Neural progenitor cell (in vitro differentiated cells): ENCODE measurements around the gene EBP. TPM values are rescaled to one million over a fixed set of nuclear protein-coding genes. Genes with fewer than 3 reads are reported as not detected.
A peak's percentile ranks its signal among the peaks of the same experiment; 100 is the strongest.
"Not testable (repeated sequence)": the region's sequence is repeated elsewhere in the genome, so short reads cannot be mapped to it uniquely, and the experiment has no call there.

Source experiments
- DNase-seq: peaks from one replicate; pipeline ENCODE4 v3.0.0-alpha.2; 2016; ENCODE audit warnings: low spot score
- H2AFZ ChIP-seq: fragments of 200-600 bp; sonication (generic); replicated peaks from 2 replicates; pipeline ENCODE4 v1.6.1; 2016; ENCODE audit warnings: antibody characterized with exemption
- H3F3A ChIP-seq: fragments of 200-600 bp; sonication (generic); 2 replicates; pipeline ENCODE4 v1.6.1; 2016; ENCODE audit warnings: antibody characterized with exemption, low read depth
- H3K27ac ChIP-seq: fragments of 200-600 bp; sonication (generic); 2 replicates; pipeline ENCODE4 v1.5.1; 2016; ENCODE audit warnings: mild to moderate bottlenecking
- H3K27me3 ChIP-seq: fragments of 200-600 bp; sonication (generic); 2 replicates; pipeline ENCODE4 v1.6.1; 2016; ENCODE audit warnings: mild to moderate bottlenecking, moderate library complexity
- H3K36me3 ChIP-seq: fragments of 200-600 bp; sonication (generic); 2 replicates; pipeline ENCODE4 v1.5.1; 2016
- H3K4me1 ChIP-seq: fragments of 200-600 bp; sonication (generic); 2 replicates; pipeline ENCODE4 v1.6.1; 2016; ENCODE audit warnings: mixed run types
- H3K4me2 ChIP-seq: fragments of 200-600 bp; sonication (generic); 2 replicates; pipeline ENCODE4 v1.6.1; 2016
- H3K4me3 ChIP-seq: fragments of 200-600 bp; sonication (generic); 2 replicates; pipeline ENCODE4 v1.5.1; 2016
- H3K79me2 ChIP-seq: fragments of 200-600 bp; sonication (generic); 2 replicates; pipeline ENCODE4 v1.6.1; 2016; ENCODE audit warnings: low read depth
- H3K9ac ChIP-seq: fragments of 200-600 bp; sonication (generic); 2 replicates; pipeline ENCODE4 v1.6.1; 2016
- H3K9me3 ChIP-seq: fragments of 200-600 bp; sonication (generic); 2 replicates; pipeline ENCODE4 v1.5.1; 2016; ENCODE audit warnings: low read depth
- H4K20me1 ChIP-seq: fragments of 200-600 bp; sonication (generic); 2 replicates; pipeline ENCODE4 v1.6.1; 2016; ENCODE audit warnings: low read depth
- H3K27ac Mint-ChIP-seq: 3 replicates; pipeline ENCODE4 v1.8.0; 2021; ENCODE audit warnings: mixed read lengths
- H3K27me3 Mint-ChIP-seq: 2 replicates; pipeline ENCODE4 v1.8.0; 2022; ENCODE audit warnings: low read depth, mild to moderate bottlenecking, inconsistent platforms, moderate library complexity, mixed read lengths; ENCODE audit not compliant: insufficient read depth
- H3K36me3 Mint-ChIP-seq: 3 replicates; pipeline ENCODE4 v1.8.0; 2021; ENCODE audit warnings: mixed read lengths
- H3K4me1 Mint-ChIP-seq: 3 replicates; pipeline ENCODE4 v1.8.0; 2021; ENCODE audit warnings: mixed read lengths
- H3K4me3 Mint-ChIP-seq: 3 replicates; pipeline ENCODE4 v1.8.0; 2021; ENCODE audit warnings: mild to moderate bottlenecking, moderate library complexity, mixed read lengths
- H3K9me3 Mint-ChIP-seq: 3 replicates; pipeline ENCODE4 v1.8.0; 2020; ENCODE audit warnings: mixed read lengths
- EZH2 ChIP-seq: fragments of 200-600 bp; sonication (generic); IDR thresholded peaks from 2 replicates; pipeline ENCODE4 v1.6.1; 2017; ENCODE audit warnings: antibody characterized with exemption, mild to moderate bottlenecking, moderate library complexity
- EZH2phosphoT487 ChIP-seq: fragments of 200-600 bp; sonication (generic); IDR thresholded peaks from 2 replicates; pipeline ENCODE4 v1.6.1; 2017; ENCODE audit warnings: antibody characterized with exemption
- total RNA-seq: library from RNA; depleted of rRNA; stranded (reverse); fragments of >200 nt; gene quantifications from 2 replicates; pipeline ENCODE4 v1.2.3, GENCODE V29; 2015; ENCODE audit warnings: low replicate concordance
- TF ChIP-seq, protein P1 (sequence below): fragments of 200-600 bp; sonication (generic); IDR thresholded peaks from 2 replicates; pipeline ENCODE4 v1.5.1; 2017; ENCODE audit warnings: antibody characterized with exemption, mild to moderate bottlenecking

The EBP gene
- total RNA-seq, 1 donor from 2014 or later, result 74.6 TPM

DNA sequence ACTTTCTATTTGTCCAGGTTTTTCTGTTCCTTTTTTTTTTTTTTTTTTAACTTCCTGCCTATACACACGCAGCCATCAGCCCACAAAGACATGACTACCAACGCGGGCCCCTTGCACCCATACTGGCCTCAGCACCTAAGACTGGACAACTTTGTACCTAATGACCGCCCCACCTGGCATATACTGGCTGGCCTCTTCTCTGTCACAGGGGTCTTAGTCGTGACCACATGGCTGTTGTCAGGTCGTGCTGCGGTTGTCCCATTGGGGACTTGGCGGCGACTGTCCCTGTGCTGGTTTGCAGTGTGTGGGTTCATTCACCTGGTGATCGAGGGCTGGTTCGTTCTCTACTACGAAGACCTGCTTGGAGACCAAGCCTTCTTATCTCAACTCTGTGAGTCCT lies 2.1 kb downstream of the EBP start:
- H3K9me3 ChIP-seq, result no peaks in the 10 kb centered on the region
- no peak overlapping the region for H3K4me3 ChIP-seq
- TF ChIP-seq EZH2 (no peak), EZH2phosphoT487 (no peak)
- TF ChIP-seq, protein P1, sequence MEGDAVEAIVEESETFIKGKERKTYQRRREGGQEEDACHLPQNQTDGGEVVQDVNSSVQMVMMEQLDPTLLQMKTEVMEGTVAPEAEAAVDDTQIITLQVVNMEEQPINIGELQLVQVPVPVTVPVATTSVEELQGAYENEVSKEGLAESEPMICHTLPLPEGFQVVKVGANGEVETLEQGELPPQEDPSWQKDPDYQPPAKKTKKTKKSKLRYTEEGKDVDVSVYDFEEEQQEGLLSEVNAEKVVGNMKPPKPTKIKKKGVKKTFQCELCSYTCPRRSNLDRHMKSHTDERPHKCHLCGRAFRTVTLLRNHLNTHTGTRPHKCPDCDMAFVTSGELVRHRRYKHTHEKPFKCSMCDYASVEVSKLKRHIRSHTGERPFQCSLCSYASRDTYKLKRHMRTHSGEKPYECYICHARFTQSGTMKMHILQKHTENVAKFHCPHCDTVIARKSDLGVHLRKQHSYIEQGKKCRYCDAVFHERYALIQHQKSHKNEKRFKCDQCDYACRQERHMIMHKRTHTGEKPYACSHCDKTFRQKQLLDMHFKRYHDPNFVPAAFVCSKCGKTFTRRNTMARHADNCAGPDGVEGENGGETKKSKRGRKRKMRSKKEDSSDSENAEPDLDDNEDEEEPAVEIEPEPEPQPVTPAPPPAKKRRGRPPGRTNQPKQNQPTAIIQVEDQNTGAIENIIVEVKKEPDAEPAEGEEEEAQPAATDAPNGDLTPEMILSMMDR, result no peak
- H3K4me3 Mint-ChIP-seq, result peak overlapping the region; percentile 74
- H3K4me1 ChIP-seq, result no peaks in the 10 kb centered on the region
- peaks cover 7% of the 10 kb centered on the region for H3K27me3 Mint-ChIP-seq
- peaks cover 12% of the 10 kb centered on the region for H3K4me1 Mint-ChIP-seq
- H3K27ac Mint-ChIP-seq, result no peak overlapping the region
- H3K79me2 ChIP-seq, result peaks cover 32% of the 10 kb centered on the region
- H2AFZ ChIP-seq, result no peak overlapping the region
- DNase-seq, result no peak
- no peak overlapping the region for H3K9ac ChIP-seq
- H3K36me3 ChIP-seq, result no peaks in the 10 kb centered on the region
- H3K9me3 Mint-ChIP-seq, result peaks cover 10% of the 10 kb centered on the region
- H4K20me1 ChIP-seq, result no peaks in the 10 kb centered on the region
- H3F3A ChIP-seq, result peaks cover 5% of the 10 kb centered on the region
- H3K36me3 Mint-ChIP-seq, result peaks cover 17% of the 10 kb centered on the region
- no peak overlapping the region for H3K27ac ChIP-seq
- no peak overlapping the region for H3K4me2 ChIP-seq
- H3K27me3 ChIP-seq, result no peaks in the 10 kb centered on the region

DNA sequence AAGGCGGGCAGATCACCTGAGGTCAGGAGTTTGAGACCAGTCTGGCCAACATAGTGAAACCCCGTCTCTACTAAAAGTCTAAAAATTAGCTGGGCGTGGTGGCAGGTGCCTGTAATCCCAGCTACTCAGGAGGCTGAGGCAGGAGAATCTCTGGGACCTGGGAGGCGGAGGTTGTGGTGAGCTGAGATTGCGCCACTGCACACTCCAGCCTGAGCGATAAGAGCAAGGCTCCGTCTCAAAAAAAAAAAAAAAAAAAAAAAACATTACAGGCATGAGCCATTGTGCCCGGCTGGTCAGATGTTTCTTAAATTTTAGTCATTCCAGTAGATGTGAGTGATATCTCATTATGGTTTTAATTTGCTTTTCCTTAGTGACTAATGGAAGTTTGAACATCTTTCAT lies 4.2 kb downstream of the EBP start:
- H3K4me3 ChIP-seq, H3K9me3 ChIP-seq, H3K36me3 ChIP-seq, H3K4me3 Mint-ChIP-seq, H4K20me1 ChIP-seq, H3K9ac ChIP-seq, H2AFZ ChIP-seq, H3K27ac ChIP-seq, H3K4me2 ChIP-seq, H3K27ac Mint-ChIP-seq, DNase-seq, H3K27me3 Mint-ChIP-seq, H3K27me3 ChIP-seq, H3K4me1 Mint-ChIP-seq, H3F3A ChIP-seq, H3K4me1 ChIP-seq: not testable (repeated sequence)
- H3K36me3 Mint-ChIP-seq, result peaks cover 17% of the 10 kb centered on the region
- peaks cover 11% of the 10 kb centered on the region for H3K9me3 Mint-ChIP-seq
- peaks cover 32% of the 10 kb centered on the region for H3K79me2 ChIP-seq

DNA sequence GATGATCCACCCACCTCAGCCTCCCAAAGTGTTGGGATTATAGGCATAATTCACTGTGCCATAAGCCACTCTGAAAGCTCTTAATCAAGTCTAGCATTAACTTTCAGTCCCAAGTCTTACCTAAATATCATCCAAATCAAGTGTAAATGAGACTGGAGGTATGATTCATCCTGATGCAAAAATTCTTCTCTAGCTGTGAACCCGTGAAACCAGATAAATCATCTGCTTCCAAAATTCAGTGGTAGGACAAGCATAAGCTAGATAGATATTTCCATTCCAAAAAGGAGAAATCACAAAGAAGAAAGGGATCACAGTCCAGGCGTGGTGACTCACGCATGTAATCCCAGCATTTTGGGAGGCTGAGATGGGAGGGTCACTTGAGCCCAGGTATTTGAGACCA lies 9.1 kb downstream of the EBP start:
- no peak for DNase-seq
- peaks cover 12% of the 10 kb centered on the region for H3K9me3 Mint-ChIP-seq
- Histone ChIP-seq H4K20me1 (no peaks in the 10 kb centered on the region), H3K36me3 (no peaks in the 10 kb centered on the region), H3K27ac (no peak overlapping the region), H3K9ac (no peak overlapping the region), H2AFZ (no peak overlapping the region), H3K4me2 (no peak overlapping the region), H3K9me3 (no peaks in the 10 kb centered on the region), H3K79me2 (no peaks in the 10 kb centered on the region), H3K4me3 (no peak overlapping the region), H3F3A (no peaks in the 10 kb centered on the region), H3K4me1 (no peaks in the 10 kb centered on the region), H3K27me3 (no peaks in the 10 kb centered on the region)
- H3K27ac Mint-ChIP-seq, result no peak overlapping the region
- no peak for TF ChIP-seq EZH2phosphoT487
- TF ChIP-seq EZH2, result no peak
- TF ChIP-seq, protein P1, result no peak
- H3K27me3 Mint-ChIP-seq, result peaks cover 6% of the 10 kb centered on the region
- H3K4me1 Mint-ChIP-seq, result no peaks in the 10 kb centered on the region
- no peak overlapping the region for H3K4me3 Mint-ChIP-seq
- peaks cover 13% of the 10 kb centered on the region for H3K36me3 Mint-ChIP-seq

DNA sequence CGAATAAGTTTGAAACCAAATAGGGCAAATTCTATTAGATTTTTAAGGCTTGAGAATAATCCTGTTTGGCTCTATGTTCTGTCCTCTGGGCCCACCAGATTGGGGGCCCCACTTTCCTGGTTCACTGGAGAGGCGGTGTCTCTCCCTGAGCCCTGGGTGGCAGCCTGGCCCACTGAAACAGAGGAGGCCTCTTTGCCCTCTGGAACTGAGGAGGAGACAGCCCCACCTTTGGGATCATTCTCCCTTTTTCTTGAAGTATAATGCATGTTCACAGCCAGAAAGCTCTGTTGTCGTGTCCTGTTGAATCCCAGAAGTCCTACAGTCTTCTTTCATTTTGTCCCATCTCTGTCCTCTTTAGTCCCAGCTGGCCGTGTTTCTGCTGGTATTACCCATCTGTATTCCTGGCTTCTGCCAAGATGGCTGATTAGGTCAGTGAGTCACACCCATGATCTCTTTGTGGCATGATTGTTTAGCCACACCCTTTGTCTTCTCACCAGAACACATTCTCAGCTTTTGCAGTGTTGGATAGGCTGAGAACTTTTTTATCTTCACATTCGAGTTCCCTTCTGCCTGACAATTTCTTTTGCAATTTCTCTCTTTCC lies 9.9 kb downstream of the EBP start:
- Mint-ChIP-seq H3K4me3 (no peak overlapping the region), H3K36me3 (peaks cover 12% of the 10 kb centered on the region)
- no peak overlapping the region for H2AFZ ChIP-seq

More for the DNA sequence above, 9.9 kb downstream of the EBP start:
- Histone ChIP-seq H3K36me3 (no peaks in the 10 kb centered on the region), H4K20me1 (no peaks in the 10 kb centered on the region), H3F3A (no peaks in the 10 kb centered on the region), H3K27ac (no peak overlapping the region), H3K9ac (no peak overlapping the region), H3K79me2 (no peaks in the 10 kb centered on the region), H3K4me2 (no peak overlapping the region), H3K4me3 (no peak overlapping the region), H3K4me1 (no peaks in the 10 kb centered on the region), H3K9me3 (no peaks in the 10 kb centered on the region), H3K27me3 (no peaks in the 10 kb centered on the region)
- peaks cover 6% of the 10 kb centered on the region for H3K27me3 Mint-ChIP-seq
- no peak overlapping the region for H3K27ac Mint-ChIP-seq
- no peak for DNase-seq
- no peaks in the 10 kb centered on the region for H3K4me1 Mint-ChIP-seq
- no peak for TF ChIP-seq EZH2
- TF ChIP-seq, protein P1, result no peak
- TF ChIP-seq EZH2phosphoT487, result no peak
- H3K9me3 Mint-ChIP-seq, result peaks cover 12% of the 10 kb centered on the region
